Right lobe of liver (tissue), 6 donors: ENCODE measurements around the gene CERS6. TPM values are rescaled to one million over a fixed set of nuclear protein-coding genes. Genes with fewer than 3 reads are reported as not detected.

Experiments used
- ATAC-seq, 4 donors: fragments of 200-7000 bp; cut with Tn5 transposase; one replicate each; pipeline ENCODE4 v1.9.1; 2020; ENCODE audit warnings: mild to moderate bottlenecking in 4 of 4, moderate library complexity in 4 of 4
- DNase-seq, 3 donors: peaks; one replicate each; pipeline ENCODE4 v3.0.0-alpha.2; 2020
- H3K27ac ChIP-seq, 3 donors: fragments of 200-600 bp; one replicate each; pipeline ENCODE4 v1.8.0; 2022
- H3K27me3 ChIP-seq, 2 donors: fragments of 200-600 bp; one replicate each; pipeline ENCODE4 v1.8.0; 2022
- H3K36me3 ChIP-seq, 4 donors: fragments of 200-600 bp; sonication (generic) in 1 of 4; one replicate each; pipeline versions ENCODE4 v1.5.1 to v1.8.0; 2017 to 2022; ENCODE audit warnings: control low read depth in 1 of 4
- H3K4me1 ChIP-seq, 4 donors: fragments of 200-600 bp; sonication (generic) in 1 of 4; one replicate each; pipeline versions ENCODE4 v1.5.1 to v1.8.0; 2017 to 2022; ENCODE audit warnings: control low read depth in 1 of 4
- H3K4me3 ChIP-seq, 3 donors: fragments of 200-600 bp; one replicate each; pipeline ENCODE4 v1.8.0; 2022
- H3K9me3 ChIP-seq, 4 donors: fragments of 200-600 bp; sonication (generic) in 1 of 4; one replicate each; pipeline versions ENCODE4 v1.5.1 to v1.8.0; 2017 to 2022; ENCODE audit warnings: control low read depth in 1 of 4
- POLR2A ChIP-seq: fragments of 450-650 bp; IDR thresholded peaks from one replicate; pipeline ENCODE4 v1.6.1; 2017; ENCODE audit warnings: antibody characterized with exemption, mild to moderate bottlenecking
- WGBS: methylation state at CpG from one replicate; pipeline ENCODE4 v1.1.6; 2018; ENCODE audit warnings: low coverage, low lambda C conversion rate; ENCODE audit not compliant: insufficient coverage; ENCODE audit errors: missing lambda C conversion rate; 5-methylcytosine and 5-hydroxymethylcytosine counted together
- intact Hi-C, 2 donors: fragments of 100-400 bp; cut with DNase I; formaldehyde crosslinking; loops; one replicate each; pipeline versions ENCODE4 v1.11.2 to v1.14.1; 2022
- total RNA-seq, 6 experiments: library from RNA; depleted of rRNA in 2 of 6; stranded (reverse); fragments of >200 nt in 2 of 6; fragmentation: NEBNext Ultra II Directional in 3 of 6; extraction: Animal tissue kit (Norgen Biotek cat#: 25700) in 3 of 6; gene quantifications; one replicate each; pipeline versions ENCODE4 v1.1.0 to v1.2.4, GENCODE V29; 2016 to 2023
- TF ChIP-seq, protein P1 (sequence below), 4 donors: fragments of 200-600 bp in 3 of 4; fragments of 450-650 bp in 1 of 4; IDR thresholded peaks; one replicate each; pipeline versions ENCODE4 v1.5.1 to v1.8.0; 2016 to 2022; ENCODE audit warnings: antibody characterized with exemption in 4 of 4, mild to moderate bottlenecking in 2 of 4
- donor health status: DM: no; HTN: yes; CAD: no.
- donor health status: DM: no; HTN: no; CAD: no.
- donor health status: DM: no; HTN: no; CAD: no.
- donor health status: DM: no; HTN: yes; CAD: no.
- donor health status: DM: no; HTN: yes; CAD: no.

Gene CERS6
- total RNA-seq, 6 experiments from 2014 or later = 10.4 to 30.1 (median 15.6) TPM

DNA sequence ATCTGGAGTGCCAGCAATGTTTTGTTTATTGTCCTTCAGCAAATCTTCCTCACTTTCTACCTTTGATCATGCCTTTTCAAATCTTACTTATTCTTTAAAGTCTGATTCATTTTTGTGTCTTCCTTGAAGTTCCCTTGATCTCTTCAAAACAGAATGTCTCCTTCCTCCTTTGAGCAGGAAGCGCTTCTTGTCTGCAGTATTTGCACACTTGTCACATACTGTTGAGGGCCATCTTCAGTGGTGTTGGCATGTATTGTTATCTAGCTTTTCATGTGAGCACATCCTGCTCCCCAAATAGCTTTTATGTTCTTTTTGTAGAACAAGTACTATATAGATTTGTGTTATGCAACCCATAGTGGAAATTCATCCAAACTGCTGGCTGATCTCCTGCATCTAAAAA is 5.9 kb upstream of the CERS6 start:
- Histone ChIP-seq H3K36me3 (no peaks in the 10 kb centered on the region), H3K4me3 (no peak overlapping the region), H3K27ac (no peak overlapping the region), H3K9me3 (no peaks in the 10 kb centered on the region), H3K4me1 (no peaks in the 10 kb centered on the region), H3K27me3 (no peaks in the 10 kb centered on the region)
- DNase-seq = no peak
- WGBS = 75% methylated on average over 1 of the region's 1 CpG
- TF ChIP-seq POLR2A = no peak
- TF ChIP-seq, protein P1, sequence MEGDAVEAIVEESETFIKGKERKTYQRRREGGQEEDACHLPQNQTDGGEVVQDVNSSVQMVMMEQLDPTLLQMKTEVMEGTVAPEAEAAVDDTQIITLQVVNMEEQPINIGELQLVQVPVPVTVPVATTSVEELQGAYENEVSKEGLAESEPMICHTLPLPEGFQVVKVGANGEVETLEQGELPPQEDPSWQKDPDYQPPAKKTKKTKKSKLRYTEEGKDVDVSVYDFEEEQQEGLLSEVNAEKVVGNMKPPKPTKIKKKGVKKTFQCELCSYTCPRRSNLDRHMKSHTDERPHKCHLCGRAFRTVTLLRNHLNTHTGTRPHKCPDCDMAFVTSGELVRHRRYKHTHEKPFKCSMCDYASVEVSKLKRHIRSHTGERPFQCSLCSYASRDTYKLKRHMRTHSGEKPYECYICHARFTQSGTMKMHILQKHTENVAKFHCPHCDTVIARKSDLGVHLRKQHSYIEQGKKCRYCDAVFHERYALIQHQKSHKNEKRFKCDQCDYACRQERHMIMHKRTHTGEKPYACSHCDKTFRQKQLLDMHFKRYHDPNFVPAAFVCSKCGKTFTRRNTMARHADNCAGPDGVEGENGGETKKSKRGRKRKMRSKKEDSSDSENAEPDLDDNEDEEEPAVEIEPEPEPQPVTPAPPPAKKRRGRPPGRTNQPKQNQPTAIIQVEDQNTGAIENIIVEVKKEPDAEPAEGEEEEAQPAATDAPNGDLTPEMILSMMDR (IDR thresholded peaks at IDR 0.05) = no peak
- ATAC-seq = no peak
- intact Hi-C loops = no loop called here

- intact Hi-C loops = no loop called here
- H3K4me1 ChIP-seq = no peaks in the 10 kb centered on the region
Measured at GRCh38 chr2:168450732-168451131, 5.3 kb upstream of the CERS6 start.

DNA sequence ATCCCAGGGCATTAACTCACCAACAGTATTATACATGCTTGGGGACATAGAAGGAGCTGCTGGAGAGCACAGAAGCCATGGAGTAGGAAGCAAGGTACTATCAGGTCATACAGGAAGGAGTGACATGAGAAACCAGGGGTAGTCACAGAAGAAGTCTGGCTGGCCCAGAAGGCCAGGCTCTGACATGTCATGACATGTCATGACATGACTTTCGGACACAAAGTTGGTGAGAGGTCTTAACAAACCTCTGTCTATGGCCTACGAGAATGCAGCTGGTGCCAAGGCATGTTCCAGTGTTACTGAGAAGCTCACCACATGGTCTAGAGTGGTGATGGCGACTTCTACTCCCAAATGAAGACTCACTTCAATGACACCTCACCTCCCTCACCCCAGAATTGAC is 3.3 kb upstream of the CERS6 start:
- DNase-seq (no peak), ATAC-seq (no peak)
- Histone ChIP-seq H3K9me3 (no peaks in the 10 kb centered on the region), H3K27me3 (no peaks in the 10 kb centered on the region), H3K27ac (no peak overlapping the region), H3K36me3 (no peaks in the 10 kb centered on the region), H3K4me3 (no peak overlapping the region), H3K4me1 (peaks cover 0 to 5% (median 1%) of the 10 kb centered on the region in 4 donors)
- 100% methylated on average over 1 of the region's 3 CpGs for WGBS
- no peak for TF ChIP-seq POLR2A
- TF ChIP-seq, protein P1 (IDR thresholded peaks at IDR 0.05) = no peak
- intact Hi-C loops = no loop called here

More at GRCh38 chr2:168450732-168451131, 5.3 kb upstream of the CERS6 start:
- H3K36me3 ChIP-seq = no peaks in the 10 kb centered on the region
- H3K4me3 ChIP-seq = no peak overlapping the region
- DNase-seq (no peak), ATAC-seq (no peak)
- H3K27me3 ChIP-seq = no peaks in the 10 kb centered on the region
- H3K27ac ChIP-seq = no peak overlapping the region
- TF ChIP-seq POLR2A = no peak
- TF ChIP-seq, protein P1 (IDR thresholded peaks at IDR 0.05) = no peak
- 52% methylated on average over 2 of the region's 5 CpGs for WGBS
- H3K9me3 ChIP-seq = no peaks in the 10 kb centered on the region

- no peak for ATAC-seq
- intact Hi-C loops = no loop called here
- DNase-seq = no peak
- no peak overlapping the region for H3K4me3 ChIP-seq
- no peak for TF ChIP-seq POLR2A
- TF ChIP-seq, protein P1 (IDR thresholded peaks at IDR 0.05) = no peak
- peaks cover 0 to 9% (median 4%) of the 10 kb centered on the region in 4 donors for H3K4me1 ChIP-seq
- 84% methylated on average over 2 of the region's 3 CpGs for WGBS
- no peaks in the 10 kb centered on the region for H3K27me3 ChIP-seq
- no peaks in the 10 kb centered on the region for H3K36me3 ChIP-seq
- no peak overlapping the region for H3K27ac ChIP-seq
- H3K9me3 ChIP-seq = no peaks in the 10 kb centered on the region
Measured at GRCh38 chr2:168453404-168453803, 2.7 kb upstream of the CERS6 start.
